ENCODE results near the gene GRM7.

DNA sequence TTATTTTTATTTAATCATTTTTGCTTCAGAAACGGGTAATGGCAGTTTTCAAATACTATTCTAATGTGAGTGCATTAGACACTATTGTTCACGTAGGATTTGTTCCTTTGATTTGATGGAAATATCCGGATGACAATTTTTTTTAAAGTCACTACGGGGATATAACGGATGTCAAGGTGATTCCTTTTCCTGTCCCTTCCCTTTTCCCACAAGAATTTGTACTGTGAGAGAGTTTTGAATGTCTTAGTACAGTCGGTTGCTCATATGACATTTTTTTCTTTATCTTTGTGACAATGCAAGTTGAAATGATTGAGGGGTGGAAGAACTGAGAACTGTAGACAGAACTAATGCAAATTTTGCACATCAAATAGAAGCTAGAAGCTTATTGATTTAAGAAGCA is 209.5 kb downstream of the GRM7 start:
- TF ChIP-seq, protein P1, sequence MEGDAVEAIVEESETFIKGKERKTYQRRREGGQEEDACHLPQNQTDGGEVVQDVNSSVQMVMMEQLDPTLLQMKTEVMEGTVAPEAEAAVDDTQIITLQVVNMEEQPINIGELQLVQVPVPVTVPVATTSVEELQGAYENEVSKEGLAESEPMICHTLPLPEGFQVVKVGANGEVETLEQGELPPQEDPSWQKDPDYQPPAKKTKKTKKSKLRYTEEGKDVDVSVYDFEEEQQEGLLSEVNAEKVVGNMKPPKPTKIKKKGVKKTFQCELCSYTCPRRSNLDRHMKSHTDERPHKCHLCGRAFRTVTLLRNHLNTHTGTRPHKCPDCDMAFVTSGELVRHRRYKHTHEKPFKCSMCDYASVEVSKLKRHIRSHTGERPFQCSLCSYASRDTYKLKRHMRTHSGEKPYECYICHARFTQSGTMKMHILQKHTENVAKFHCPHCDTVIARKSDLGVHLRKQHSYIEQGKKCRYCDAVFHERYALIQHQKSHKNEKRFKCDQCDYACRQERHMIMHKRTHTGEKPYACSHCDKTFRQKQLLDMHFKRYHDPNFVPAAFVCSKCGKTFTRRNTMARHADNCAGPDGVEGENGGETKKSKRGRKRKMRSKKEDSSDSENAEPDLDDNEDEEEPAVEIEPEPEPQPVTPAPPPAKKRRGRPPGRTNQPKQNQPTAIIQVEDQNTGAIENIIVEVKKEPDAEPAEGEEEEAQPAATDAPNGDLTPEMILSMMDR (IDR thresholded peaks at IDR 0.05; ENCODE audit: insufficient read depth, low read length) = no peak
- TF ChIP-seq POLR2AphosphoS5 (IDR thresholded peaks at IDR 0.05; ENCODE audit: low read depth) = no peak
- TF ChIP-seq GABPA (IDR thresholded peaks at IDR 0.05; ENCODE audit: low read depth) = no peak

All from HL-60 (cell line).